Transverse colon (tissue), 4 donors: ENCODE results near the gene ZMYND19. TPM values are rescaled to one million over a fixed set of nuclear protein-coding genes. Genes with fewer than 3 reads are reported as not detected.

ENCODE experiments used
- DNase-seq: peaks from one replicate; pipeline ENCODE4 v3.0.0-alpha.2; 2019
- H3K27ac ChIP-seq, 4 donors: fragments of 200-600 bp; sonication (generic); 2 replicates each; pipeline ENCODE4 v1.5.1; 2016 to 2018; ENCODE audit warnings: inconsistent platforms in 4 of 4
- H3K27me3 ChIP-seq: fragments of 200-600 bp; sonication (generic); 2 replicates; pipeline ENCODE4 v1.5.1; 2017; ENCODE audit warnings: inconsistent platforms
- H3K36me3 ChIP-seq, 4 donors: fragments of 200-600 bp; sonication (generic); 2 replicates each; pipeline ENCODE4 v1.5.1; 2017 to 2019; ENCODE audit warnings: inconsistent platforms in 4 of 4
- H3K4me1 ChIP-seq, 4 donors: fragments of 200-600 bp; sonication (generic); 2 replicates each; pipeline ENCODE4 v1.5.1; 2017 to 2020; ENCODE audit warnings: inconsistent platforms in 4 of 4
- H3K4me3 ChIP-seq, 4 donors: fragments of 200-600 bp; sonication (generic); 1 replicate in 1 of 4; 2 replicates in 3 of 4; pipeline versions ENCODE4 v1.5.1 to v1.6.1; 2017 to 2019; ENCODE audit warnings: inconsistent platforms in 4 of 4
- H3K9me3 ChIP-seq, 2 donors: fragments of 200-600 bp; sonication (generic); 2 replicates each; pipeline ENCODE4 v1.5.1; 2017 to 2019; ENCODE audit warnings: inconsistent platforms in 2 of 2
- CTCF ChIP-seq, 5 experiments: fragments of 200-600 bp in 3 of 5; fragments of 450-650 bp in 2 of 5; sonication (generic) in 3 of 5; IDR thresholded peaks; 1 replicate in 2 of 5; 2 replicates in 3 of 5; pipeline ENCODE4 v1.5.1; 2016 to 2017; ENCODE audit warnings: antibody characterized with exemption in 5 of 5, inconsistent platforms in 3 of 5, mild to moderate bottlenecking in 2 of 5, moderate library complexity in 1 of 5
- EP300 ChIP-seq: sonication (generic); formaldehyde crosslinking; IDR thresholded peaks from one replicate; pipeline ENCODE4 v1.6.1; 2017; ENCODE audit warnings: antibody characterized with exemption, low read depth
- POLR2A ChIP-seq: fragments of 450-650 bp; IDR thresholded peaks from one replicate; pipeline ENCODE4 v1.6.1; 2016; ENCODE audit warnings: antibody characterized with exemption, mild to moderate bottlenecking, moderate library complexity
- POLR2AphosphoS5 ChIP-seq, 3 donors: sonication (generic); formaldehyde crosslinking; IDR thresholded peaks; one replicate each; pipeline ENCODE4 v1.6.1; 2016; ENCODE audit warnings: antibody characterized with exemption in 3 of 3
- WGBS, 2 donors: methylation state at CpG; one replicate each; pipeline ENCODE4 v1.1.5; 2018; ENCODE audit warnings: low coverage in 1 of 2; 5-methylcytosine and 5-hydroxymethylcytosine counted together
- in situ Hi-C, 4 donors: fragments of 200-750 bp; cut with MboI; loops; one replicate each; pipeline versions ENCODE4 v1.15.0 to v1.15.1; 2017; ENCODE audit warnings: low sequenced_read_pairs in 3 of 4, low pct_ligation_motif_present in 1 of 4, low pct_unique_long_range_greater_than_20kb in 1 of 4
- intact Hi-C: fragments of 100-400 bp; cut with DNase I; formaldehyde crosslinking; loops from one replicate; pipeline ENCODE4 v1.15.1; 2023; ENCODE audit warnings: low total_unique reads
- total RNA-seq, 4 donors: library from RNA; depleted of rRNA; stranded (reverse); fragments of >200 nt; gene quantifications; one replicate each; pipeline ENCODE4 v1.1.0, GENCODE V29; 2016

Gene ZMYND19
- total RNA-seq, 4 donors from 2014 or later = 6.7 to 11.5 (median 9.8) TPM

- Histone ChIP-seq H3K36me3 (peaks cover 0 to 6% (median 0%) of the 10 kb centered on the region in 4 donors), H3K4me3 (no peak overlapping the region), H3K4me1 (peaks cover 33 to 52% (median 45%) of the 10 kb centered on the region in 4 donors), H3K9me3 (no peaks in the 10 kb centered on the region), H3K27ac (peak overlapping the region; percentile 88 to 92 (median 92)), H3K27me3 (no peaks in the 10 kb centered on the region)
- no peak for DNase-seq
- in situ Hi-C loops (no loop called here), intact Hi-C loops (no loop called here)
- no peak for TF ChIP-seq POLR2A
- no peak for TF ChIP-seq POLR2AphosphoS5 (IDR thresholded peaks at IDR 0.05)
- TF ChIP-seq EP300 = no peak
- no peak for TF ChIP-seq CTCF (IDR thresholded peaks at IDR 0.05)
- 84% methylated on average over 6 of the region's 6 CpGs; no CpG with 5 or more reads in 1 of the 2 donors for WGBS, 2 donors
These were observed 20.6 kb upstream of the ZMYND19 start for GRCh38 chr9:137610944-137611343.

- DNase-seq = no peak
- H3K27me3 ChIP-seq = no peaks in the 10 kb centered on the region
- no peaks in the 10 kb centered on the region for H3K36me3 ChIP-seq
- H3K9me3 ChIP-seq = no peaks in the 10 kb centered on the region
- TF ChIP-seq EP300 (no peak), POLR2AphosphoS5 (IDR thresholded peaks at IDR 0.05) (no peak), CTCF (IDR thresholded peaks at IDR 0.05) (no peak), POLR2A (no peak)
- WGBS, 2 donors = 30 to 67% methylated on average over 1 to 17 of the region's 17 CpGs
- in situ Hi-C loops = no loop called here
- peaks cover 27 to 45% (median 43%) of the 10 kb centered on the region in 4 donors for H3K4me1 ChIP-seq
- peak overlapping the region; percentile 92 to 95 (median 94) for H3K27ac ChIP-seq
- intact Hi-C loops = no loop called here
- peak overlapping the region in 3 of 4 donors; percentile 62 to 94 (median 90) for H3K4me3 ChIP-seq
These were observed 17.0 kb upstream of the ZMYND19 start for GRCh38 chr9:137607141-137607857.

- WGBS, 2 donors = 23% methylated on average over 10 of the region's 13 CpGs; no CpG with 5 or more reads in 1 of the 2 donors
- peaks cover 25 to 39% (median 37%) of the 10 kb centered on the region in 4 donors for H3K4me1 ChIP-seq
- TF ChIP-seq POLR2A (no peak), POLR2AphosphoS5 (IDR thresholded peaks at IDR 0.05) (no peak), CTCF (IDR thresholded peaks at IDR 0.05) (no peak)
- no peaks in the 10 kb centered on the region for H3K9me3 ChIP-seq
- peak overlapping the region; percentile 31 to 94 (median 76) for H3K4me3 ChIP-seq
- intact Hi-C loops (no loop called here), in situ Hi-C loops (no loop called here)
- DNase-seq = no peak
- H3K36me3 ChIP-seq = no peaks in the 10 kb centered on the region
- no peaks in the 10 kb centered on the region for H3K27me3 ChIP-seq
- peak overlapping the region; percentile 92 to 95 (median 94) for H3K27ac ChIP-seq
These were observed 16.4 kb upstream of the ZMYND19 start for GRCh38 chr9:137606734-137607138.

GRCh38 chr9:137606005-137606621, 15.8 kb upstream of the ZMYND19 start:
- in situ Hi-C loops (no loop called here), intact Hi-C loops (no loop called here)

More at GRCh38 chr9:137606005-137606621, 15.8 kb upstream of the ZMYND19 start:
- DNase-seq = no peak
- 2% methylated on average over 30 of the region's 57 CpGs; no CpG with 5 or more reads in 1 of the 2 donors for WGBS, 2 donors
- no peaks in the 10 kb centered on the region for H3K36me3 ChIP-seq
- peaks cover 20 to 33% (median 31%) of the 10 kb centered on the region in 4 donors for H3K4me1 ChIP-seq
- H3K27me3 ChIP-seq = no peaks in the 10 kb centered on the region
- no peaks in the 10 kb centered on the region for H3K9me3 ChIP-seq
- peak overlapping the region; percentile 92 to 95 (median 94) for H3K27ac ChIP-seq
- H3K4me3 ChIP-seq = peak overlapping the region; percentile 31 to 94 (median 76)
- no peak for TF ChIP-seq POLR2AphosphoS5 (IDR thresholded peaks at IDR 0.05)
- TF ChIP-seq CTCF (IDR thresholded peaks at IDR 0.05) = no peak
- no peak for TF ChIP-seq POLR2A
- no peak for TF ChIP-seq EP300
